ENCODE measurements around the gene FGGY.
"Not testable (repeated sequence)": the region's sequence is repeated elsewhere in the genome, so short reads cannot be mapped to it uniquely, and the experiment has no call there.

GRCh38 chr1:59462942-59463341 lies 166.0 kb downstream of the FGGY start:
- TF ChIP-seq CTCF, EZH2phosphoT487 (IDR thresholded peaks at IDR 0.05): not testable (repeated sequence)

Data from neural progenitor cell (in vitro differentiated cells).